Hepatocyte (in vitro differentiated cells): Measurements from ENCODE around the gene GADD45B. TPM values are rescaled to one million over a fixed set of nuclear protein-coding genes. Genes with fewer than 3 reads are reported as not detected.

Experiments
- DNase-seq: peaks from one replicate; pipeline ENCODE4 v3.0.0-alpha.2; 2016; ENCODE audit warnings: low spot score
- H2AFZ ChIP-seq: fragments of 200-600 bp; sonication (generic); 2 replicates; pipeline ENCODE4 v1.6.0; 2016; ENCODE audit warnings: antibody characterized with exemption, mild to moderate bottlenecking
- H3K27ac ChIP-seq: fragments of 200-600 bp; sonication (generic); 2 replicates; pipeline ENCODE4 v1.5.1; 2016; ENCODE audit warnings: mild to moderate bottlenecking
- H3K27me3 ChIP-seq: fragments of 200-600 bp; sonication (generic); 2 replicates; pipeline ENCODE4 v1.6.1; 2016
- H3K36me3 ChIP-seq: fragments of 200-600 bp; sonication (generic); replicated peaks from 2 replicates; pipeline ENCODE4 v1.5.1; 2016; ENCODE audit warnings: low read depth; ENCODE audit not compliant: insufficient read depth
- H3K4me1 ChIP-seq: fragments of 200-600 bp; sonication (generic); 2 replicates; pipeline ENCODE4 v1.5.1; 2016; ENCODE audit warnings: mild to moderate bottlenecking, moderate library complexity; ENCODE audit not compliant: insufficient read depth
- H3K4me2 ChIP-seq: fragments of 200-600 bp; sonication (generic); 2 replicates; pipeline ENCODE4 v1.6.0; 2016
- H3K4me3 ChIP-seq: fragments of 200-600 bp; sonication (generic); 2 replicates; pipeline ENCODE4 v1.5.1; 2016; ENCODE audit warnings: mild to moderate bottlenecking
- H3K79me2 ChIP-seq: fragments of 200-600 bp; sonication (generic); 2 replicates; pipeline ENCODE4 v1.6.0; 2017; ENCODE audit warnings: mild to moderate bottlenecking
- H3K9me2 ChIP-seq: fragments of 200-600 bp; sonication (generic); replicated peaks from 2 replicates; pipeline ENCODE4 v1.6.0; 2017; ENCODE audit warnings: mild to moderate bottlenecking; ENCODE audit not compliant: insufficient read depth
- H3K9me3 ChIP-seq: fragments of 200-600 bp; sonication (generic); 2 replicates; pipeline ENCODE4 v1.5.1; 2016; ENCODE audit warnings: low read depth, mild to moderate bottlenecking
- H4K20me1 ChIP-seq: fragments of 200-600 bp; sonication (generic); 2 replicates; pipeline ENCODE4 v1.6.0; 2016; ENCODE audit warnings: mild to moderate bottlenecking; ENCODE audit not compliant: insufficient read depth, poor library complexity, severe bottlenecking
- CTCF ChIP-seq: fragments of 200-600 bp; sonication (generic); IDR thresholded peaks from 2 replicates; pipeline ENCODE4 v1.5.1; 2016; ENCODE audit warnings: antibody characterized with exemption, mild to moderate bottlenecking; ENCODE audit not compliant: poor library complexity
- EZH2 ChIP-seq: fragments of 200-600 bp; sonication (generic); IDR thresholded peaks from 2 replicates; pipeline ENCODE4 v1.6.1; 2016; ENCODE audit warnings: antibody characterized with exemption, mild to moderate bottlenecking, borderline replicate concordance
- EZH2phosphoT487 ChIP-seq: fragments of 200-600 bp; sonication (generic); IDR thresholded peaks from one replicate; pipeline ENCODE4 v1.6.1; 2018; ENCODE audit warnings: antibody characterized with exemption, mild to moderate bottlenecking, low read depth, moderate library complexity; ENCODE audit not compliant: unreplicated experiment, severe bottlenecking
- WGBS: methylation state at CpG from one replicate; pipeline ENCODE4 v1.1.6; 2016; ENCODE audit warnings: low lambda C conversion rate; ENCODE audit errors: missing lambda C conversion rate; 5-methylcytosine and 5-hydroxymethylcytosine counted together
- polyA plus RNA-seq: library from polyadenylated mRNA; unstranded; fragments of >200 nt; fragmentation: Nextera tagmentation; extraction: Ambion mirVana; gene quantifications from 2 replicates; pipeline ENCODE4 v1.2.1, GENCODE V29; 2016
- total RNA-seq: library from RNA; depleted of rRNA; stranded (reverse); fragments of >200 nt; gene quantifications from 2 replicates; pipeline ENCODE4 v1.2.3, GENCODE V29; 2014

GADD45B gene
- total and polyA plus RNA-seq, 2 experiments from 2014 or later = 126 to 229 TPM

- Histone ChIP-seq H3K36me3 (no peaks in the 10 kb centered on the region), H3K9me3 (no peaks in the 10 kb centered on the region), H3K27me3 (no peaks in the 10 kb centered on the region), H4K20me1 (no peaks in the 10 kb centered on the region), H2AFZ (no peak overlapping the region), H3K4me3 (no peak overlapping the region), H3K27ac (no peak overlapping the region), H3K9me2 (no peaks in the 10 kb centered on the region), H3K4me2 (no peak overlapping the region), H3K4me1 (no peaks in the 10 kb centered on the region), H3K79me2 (peaks cover 23% of the 10 kb centered on the region)
- no peak for DNase-seq
- TF ChIP-seq EZH2 (no peak), CTCF (no peak), EZH2phosphoT487 (no peak)
- WGBS = 98% methylated on average over 20 of the region's 22 CpGs
Measured at GRCh38 chr19:2443116-2443784, 32.7 kb upstream of the GADD45B start.

GRCh38 chr19:2443785-2444182 is 32.1 kb upstream of the GADD45B start:
- H3K4me1 ChIP-seq = no peaks in the 10 kb centered on the region
- no peaks in the 10 kb centered on the region for H3K9me3 ChIP-seq
- H2AFZ ChIP-seq = no peak overlapping the region
- TF ChIP-seq CTCF (no peak), EZH2phosphoT487 (no peak), EZH2 (no peak)
- H3K79me2 ChIP-seq = peaks cover 28% of the 10 kb centered on the region
- no peak overlapping the region for H3K4me2 ChIP-seq
- no peaks in the 10 kb centered on the region for H3K36me3 ChIP-seq
- no peak overlapping the region for H3K27ac ChIP-seq
- H4K20me1 ChIP-seq = no peaks in the 10 kb centered on the region
- no peak overlapping the region for H3K4me3 ChIP-seq
- 94% methylated on average over 17 of the region's 17 CpGs for WGBS
- no peaks in the 10 kb centered on the region for H3K9me2 ChIP-seq
- H3K27me3 ChIP-seq = no peaks in the 10 kb centered on the region
- no peak for DNase-seq

- H4K20me1 ChIP-seq = no peaks in the 10 kb centered on the region
Measured at GRCh38 chr19:2444251-2445002, 31.5 kb upstream of the GADD45B start.

More at GRCh38 chr19:2444251-2445002, 31.5 kb upstream of the GADD45B start:
- no peaks in the 10 kb centered on the region for H3K4me1 ChIP-seq
- H3K27me3 ChIP-seq = no peaks in the 10 kb centered on the region
- no peak for DNase-seq
- H3K36me3 ChIP-seq = no peaks in the 10 kb centered on the region
- 96% methylated on average over 34 of the region's 34 CpGs for WGBS
- no peak overlapping the region for H2AFZ ChIP-seq
- no peak overlapping the region for H3K4me3 ChIP-seq
- TF ChIP-seq CTCF (no peak), EZH2 (no peak), EZH2phosphoT487 (no peak)
- no peak overlapping the region for H3K4me2 ChIP-seq
- peaks cover 35% of the 10 kb centered on the region for H3K79me2 ChIP-seq
- no peaks in the 10 kb centered on the region for H3K9me2 ChIP-seq
- no peak overlapping the region for H3K27ac ChIP-seq
- no peaks in the 10 kb centered on the region for H3K9me3 ChIP-seq
